ENCODE measurements around the gene MECP2. TPM values are rescaled to one million over a fixed set of nuclear protein-coding genes. Genes with fewer than 3 reads are reported as not detected.

The MECP2 gene
- total and polyA plus RNA-seq, 10 of the 15 experiments (the other 5 are each of a cell fraction or from before 2014, with no cell fraction given): 1.3 to 32.7 (median 13.7) TPM

GRCh38 chrX:154126101-154126500, 28.6 kb upstream of the MECP2 start:
- no peak overlapping the region for H3K4me3 ChIP-seq
- H4K20me1 ChIP-seq (ENCODE audit: control insufficient read depth, insufficient read depth): no peaks in the 10 kb centered on the region
- no peak overlapping the region for H3K27ac ChIP-seq (ENCODE audit: control insufficient read depth, insufficient read depth)
- H3K36me3 ChIP-seq (ENCODE audit: control insufficient read depth in 2 of 2, insufficient read depth in 2 of 2, low read length in 1 of 2): no peaks in the 10 kb centered on the region
- H2AFZ ChIP-seq (ENCODE audit: control insufficient read depth, low read depth, low read length): no peak overlapping the region
- POLR2A ChIA-PET: no interaction called here
- no peaks in the 10 kb centered on the region for H3K79me2 ChIP-seq (ENCODE audit: control insufficient read depth, insufficient read depth, low read length)
- ATAC-seq (no peak), FAIRE-seq (no peak), DNase-seq (ENCODE audit: low read depth, low spot score) (no peak)
- in situ Hi-C loops (cut with MboI) (loop anchor here (25.0 kb wide), 3 partner anchors 186 to 1286 kb away; partner anchors contain the start of genes G6PD and IKBKG), intact Hi-C loops (cut with micrococcal nuclease; ENCODE audit: unreplicated experiment) (no loop called here)
- RAD21 ChIA-PET (ENCODE audit: unreplicated experiment): no interaction called here
- H3K27me3 ChIP-seq (replicated peaks in 1 of 2; ENCODE audit: control insufficient read depth in 2 of 2, insufficient read depth in 2 of 2, low read length in 1 of 2): no peaks in the 10 kb centered on the region
- SMC1A ChIA-PET (ENCODE audit: uncharacterized antibody, unreplicated experiment): no interaction called here
- CTCF ChIA-PET: interaction anchor here (0.6 kb wide), 1 partner anchor 74 kb away, joined by 3 read pairs; no protein-coding TSS in a partner anchor
- no peak overlapping the region for H3K4me2 ChIP-seq (ENCODE audit: control insufficient read depth, insufficient read depth)
- WGBS (ENCODE audit: insufficient coverage, insufficient replicate concordance, low lambda C conversion rate, missing lambda C conversion rate): 69% methylated on average over 11 of the region's 11 CpGs
- no peaks in the 10 kb centered on the region; the same call in 2 of the 3 replicates for H3K9me3 ChIP-seq (replicated peaks; ENCODE audit: control insufficient read depth, insufficient read depth, low read length)
- BruUV-seq (replicated peaks): no TSS peak
- H3K9ac ChIP-seq (ENCODE audit: control insufficient read depth, insufficient read depth, low read length): no peak overlapping the region
- H3K4me1 ChIP-seq (ENCODE audit: control insufficient read depth, insufficient read depth, low read length): no peaks in the 10 kb centered on the region
- TF ChIP-seq PML (IDR thresholded peaks at IDR 0.05; ENCODE audit: low read length) (no peak), NFXL1 (IDR thresholded peaks at IDR 0.05; ENCODE audit: borderline replicate concordance) (no peak), STAT1 (conservative IDR thresholded peaks at IDR 0.05) (no peak), NR2C1 (IDR thresholded peaks at IDR 0.05) (no peak), E2F4 (IDR thresholded peaks at IDR 0.05; ENCODE audit: low read depth, low read length) (no peak), NKRF (conservative IDR thresholded peaks at IDR 0.05) (no peak), MTA2 (IDR thresholded peaks at IDR 0.05; ENCODE audit: low read depth) (no peak), ZNF207 (IDR thresholded peaks at IDR 0.05; ENCODE audit: borderline replicate concordance) (no peak), SKIL (IDR thresholded peaks at IDR 0.05; ENCODE audit: low read depth, poor library complexity, severe bottlenecking) (no peak), ELK1 (IDR thresholded peaks at IDR 0.05; ENCODE audit: low read depth, low read length) (no peak), TCF3 (IDR thresholded peaks at IDR 0.05; ENCODE audit: borderline replicate concordance, insufficient read depth, low read depth, low read length) (no peak), ZBTB33 (IDR thresholded peaks at IDR 0.05) (no peak), ATF2 (IDR thresholded peaks at IDR 0.05; ENCODE audit: low read length) (no peak), TARDBP (IDR thresholded peaks at IDR 0.05; ENCODE audit: borderline replicate concordance) (no peak)

All from GM12878 (cell line).